Cardiac muscle cell (in vitro differentiated cells and primary cell): ENCODE results near the gene ARHGDIA. TPM values are rescaled to one million over a fixed set of nuclear protein-coding genes. Genes with fewer than 3 reads are reported as not detected.

Experiments
- DNase-seq, 2 donors: peaks; one replicate each; pipeline versions ENCODE4 v3.0.0 to v3.0.0-alpha.2; 2010 to 2017; ENCODE audit warnings: low read depth in 1 of 2, low spot score in 1 of 2
- H3K27ac ChIP-seq: fragments of 200-600 bp; sonication (generic); 2 replicates; pipeline ENCODE4 v1.5.1; 2016
- H3K27me3 ChIP-seq: fragments of 200-600 bp; sonication (generic); 2 replicates; pipeline ENCODE4 v1.6.0; 2016; ENCODE audit warnings: control low read depth
- H3K36me3 ChIP-seq: fragments of 200-600 bp; sonication (generic); 2 replicates; pipeline ENCODE4 v1.5.1; 2016; ENCODE audit warnings: control low read depth
- H3K4me1 ChIP-seq: fragments of 200-600 bp; sonication (generic); 2 replicates; pipeline ENCODE4 v1.8.1; 2017; ENCODE audit warnings: low read depth, mild to moderate bottlenecking, mixed run types
- H3K4me3 ChIP-seq: fragments of 200-600 bp; sonication (generic); 2 replicates; pipeline ENCODE4 v1.5.1; 2016; ENCODE audit warnings: mild to moderate bottlenecking
- H3K9me3 ChIP-seq: fragments of 200-600 bp; sonication (generic); 2 replicates; pipeline ENCODE4 v1.5.1; 2017; ENCODE audit warnings: low read depth, mild to moderate bottlenecking, control low read depth
- polyA plus RNA-seq: library from polyadenylated mRNA; unstranded; fragments of >200 nt; fragmentation: Nextera tagmentation; extraction: Ambion mirVana; gene quantifications from 2 replicates; pipeline ENCODE4 v1.2.1, GENCODE V29; 2016
- total RNA-seq: library from RNA; depleted of rRNA; stranded (reverse); fragments of >200 nt; gene quantifications from 2 replicates; pipeline ENCODE4 v1.2.3, GENCODE V29; 2016
- TF ChIP-seq, protein P1 (sequence below): IDR thresholded peaks from 2 replicates; pipeline ENCODE4 v1.5.1; 2012; ENCODE audit warnings: low read depth, mild to moderate bottlenecking, low read length

Gene ARHGDIA
- total and polyA plus RNA-seq, 2 experiments from 2014 or later = 101 to 163 TPM

DNA sequence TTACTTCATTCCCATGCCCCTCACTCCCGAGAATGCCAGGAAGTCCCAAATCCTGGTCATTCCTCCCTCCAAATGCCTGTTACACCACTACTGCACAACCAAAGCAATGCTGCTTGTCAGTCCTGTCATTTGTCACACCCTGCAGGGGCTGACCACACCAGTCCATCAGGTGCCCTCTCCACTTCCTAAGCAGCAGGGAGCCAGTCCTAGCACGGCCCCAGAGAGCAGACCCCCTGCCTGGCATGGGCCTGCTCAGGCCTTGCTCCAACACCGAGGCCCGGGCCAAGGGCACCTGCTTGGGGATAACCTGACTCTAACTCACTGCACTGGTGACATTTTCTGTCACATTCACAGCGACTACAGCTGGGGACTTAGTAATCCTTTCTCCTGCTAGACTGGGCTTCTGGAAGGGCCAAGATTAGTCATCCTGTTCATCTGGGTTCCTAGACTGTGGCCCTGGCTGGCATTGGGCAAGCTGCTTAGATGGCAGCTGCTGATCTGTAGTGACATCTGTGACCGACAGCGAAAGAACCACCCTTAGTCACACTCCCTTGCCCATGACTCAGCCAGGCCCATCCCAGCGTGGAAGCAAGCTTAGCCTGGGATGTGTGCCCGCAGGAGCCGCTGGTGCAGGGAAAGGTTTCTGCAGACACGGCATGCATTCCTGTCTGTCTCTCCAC lies 14.9 kb upstream of the ARHGDIA start:
- TF ChIP-seq, protein P1, sequence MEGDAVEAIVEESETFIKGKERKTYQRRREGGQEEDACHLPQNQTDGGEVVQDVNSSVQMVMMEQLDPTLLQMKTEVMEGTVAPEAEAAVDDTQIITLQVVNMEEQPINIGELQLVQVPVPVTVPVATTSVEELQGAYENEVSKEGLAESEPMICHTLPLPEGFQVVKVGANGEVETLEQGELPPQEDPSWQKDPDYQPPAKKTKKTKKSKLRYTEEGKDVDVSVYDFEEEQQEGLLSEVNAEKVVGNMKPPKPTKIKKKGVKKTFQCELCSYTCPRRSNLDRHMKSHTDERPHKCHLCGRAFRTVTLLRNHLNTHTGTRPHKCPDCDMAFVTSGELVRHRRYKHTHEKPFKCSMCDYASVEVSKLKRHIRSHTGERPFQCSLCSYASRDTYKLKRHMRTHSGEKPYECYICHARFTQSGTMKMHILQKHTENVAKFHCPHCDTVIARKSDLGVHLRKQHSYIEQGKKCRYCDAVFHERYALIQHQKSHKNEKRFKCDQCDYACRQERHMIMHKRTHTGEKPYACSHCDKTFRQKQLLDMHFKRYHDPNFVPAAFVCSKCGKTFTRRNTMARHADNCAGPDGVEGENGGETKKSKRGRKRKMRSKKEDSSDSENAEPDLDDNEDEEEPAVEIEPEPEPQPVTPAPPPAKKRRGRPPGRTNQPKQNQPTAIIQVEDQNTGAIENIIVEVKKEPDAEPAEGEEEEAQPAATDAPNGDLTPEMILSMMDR = no peak
- Histone ChIP-seq H3K27me3 (no peaks in the 10 kb centered on the region), H3K4me1 (peaks cover 6% of the 10 kb centered on the region), H3K9me3 (no peaks in the 10 kb centered on the region), H3K36me3 (peaks cover 39% of the 10 kb centered on the region), H3K27ac (no peak overlapping the region), H3K4me3 (no peak overlapping the region)
- no peak for DNase-seq

DNA sequence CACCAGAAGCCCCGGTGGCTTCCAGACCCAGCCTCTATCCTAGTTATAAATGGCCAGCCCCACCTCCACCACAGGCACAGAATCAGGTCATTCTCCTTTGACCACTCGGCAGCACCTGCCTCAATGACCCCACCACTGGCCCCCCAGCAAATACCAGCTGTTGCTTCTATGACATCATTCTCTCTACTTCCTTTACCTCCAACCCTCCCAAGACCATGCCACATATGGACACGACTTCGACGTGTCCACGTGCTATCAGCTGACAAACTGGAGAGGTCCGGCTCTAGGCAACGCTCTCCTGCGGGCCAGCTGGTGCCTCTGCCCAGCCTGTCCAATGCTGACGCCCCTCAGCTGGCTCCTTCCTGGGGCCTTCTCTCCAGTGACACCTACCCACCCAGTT lies 14.3 kb upstream of the ARHGDIA start:
- H3K4me3 ChIP-seq = no peak overlapping the region
- H3K27me3 ChIP-seq = no peaks in the 10 kb centered on the region
- no peak for DNase-seq
- peaks cover 39% of the 10 kb centered on the region for H3K36me3 ChIP-seq
- TF ChIP-seq, protein P1 = no peak
- H3K27ac ChIP-seq = no peak overlapping the region
- peaks cover 4% of the 10 kb centered on the region for H3K4me1 ChIP-seq
- no peaks in the 10 kb centered on the region for H3K9me3 ChIP-seq

DNA sequence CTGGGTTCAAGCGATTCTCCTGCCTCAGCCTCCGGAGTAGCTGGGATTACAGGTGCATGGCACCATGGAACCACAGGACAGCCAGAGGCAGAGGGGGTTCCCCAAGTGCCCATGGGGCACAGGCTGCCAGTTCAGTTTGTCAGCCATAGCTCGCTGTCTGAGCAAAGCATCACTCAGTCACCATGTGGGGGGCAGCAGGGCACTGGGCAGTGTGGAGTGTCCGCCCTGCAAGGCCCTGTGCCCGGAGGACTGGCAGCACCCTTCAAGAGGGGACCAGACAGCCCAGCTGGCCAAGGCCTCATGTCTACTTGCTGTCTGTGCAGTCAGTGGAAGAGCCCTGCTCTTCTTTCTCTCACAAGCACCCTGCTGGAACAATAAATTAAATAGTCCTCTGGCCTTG lies 13.8 kb upstream of the ARHGDIA start:
- Histone ChIP-seq H3K27me3 (no peaks in the 10 kb centered on the region), H3K4me1 (no peaks in the 10 kb centered on the region), H3K9me3 (no peaks in the 10 kb centered on the region), H3K4me3 (no peak overlapping the region), H3K27ac (no peak overlapping the region), H3K36me3 (peaks cover 35% of the 10 kb centered on the region)
- TF ChIP-seq, protein P1 = no peak
- no peak for DNase-seq

DNA sequence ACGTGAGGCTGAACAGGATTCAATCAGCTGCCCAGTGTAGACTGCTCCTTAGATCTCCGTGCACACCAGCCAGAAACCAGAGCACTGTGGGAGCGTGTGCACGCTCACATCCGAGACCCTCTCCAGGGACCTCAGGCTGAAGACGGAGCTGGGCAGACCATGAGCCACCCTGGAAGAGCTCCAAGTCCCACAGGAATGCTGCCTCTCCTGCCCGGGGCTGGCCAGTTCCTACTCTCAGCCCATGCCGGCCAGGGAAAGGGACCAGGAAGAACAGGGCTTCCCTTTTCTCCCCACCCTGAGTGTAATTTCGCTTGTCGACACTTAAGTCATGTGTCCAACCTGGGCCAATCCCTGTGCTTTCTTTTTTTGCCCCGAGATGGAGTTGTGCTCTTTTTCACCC lies 13.4 kb upstream of the ARHGDIA start:
- TF ChIP-seq, protein P1 = no peak
- Histone ChIP-seq H3K36me3 (peaks cover 32% of the 10 kb centered on the region), H3K9me3 (no peaks in the 10 kb centered on the region), H3K27ac (peak overlapping the region; percentile 9), H3K27me3 (no peaks in the 10 kb centered on the region), H3K4me1 (no peaks in the 10 kb centered on the region), H3K4me3 (no peak overlapping the region)
- DNase-seq = peak in 1 of 2 donors; percentile 42

DNA sequence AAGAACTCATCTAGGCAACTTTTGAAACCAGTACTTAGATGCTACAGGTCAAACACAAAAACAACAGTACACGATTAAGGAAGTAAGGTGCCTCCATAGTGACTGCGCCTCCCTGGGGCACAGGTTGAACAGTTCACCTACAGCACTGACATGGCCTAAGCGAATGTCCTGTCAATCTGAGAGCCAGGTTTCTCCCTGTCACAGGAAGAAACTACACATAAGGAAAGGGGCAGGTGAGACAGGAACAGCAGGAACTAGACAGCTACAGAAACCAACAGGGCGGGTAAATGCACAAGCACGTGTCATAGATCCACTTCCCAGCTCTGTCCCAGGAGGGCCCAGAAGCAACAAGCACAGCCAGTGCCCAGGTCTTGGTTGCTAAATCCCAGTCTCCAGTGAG lies 8.0 kb upstream of the ARHGDIA start:
- H3K27me3 ChIP-seq = no peaks in the 10 kb centered on the region
- H3K4me3 ChIP-seq = no peak overlapping the region
- no peak for DNase-seq
- no peaks in the 10 kb centered on the region for H3K9me3 ChIP-seq
- H3K4me1 ChIP-seq = no peaks in the 10 kb centered on the region
- TF ChIP-seq, protein P1 = no peak
- H3K27ac ChIP-seq = no peak overlapping the region
- H3K36me3 ChIP-seq = peaks cover 6% of the 10 kb centered on the region
